ENCODE results near the gene CCDC149.

Gene CCDC149

DNA sequence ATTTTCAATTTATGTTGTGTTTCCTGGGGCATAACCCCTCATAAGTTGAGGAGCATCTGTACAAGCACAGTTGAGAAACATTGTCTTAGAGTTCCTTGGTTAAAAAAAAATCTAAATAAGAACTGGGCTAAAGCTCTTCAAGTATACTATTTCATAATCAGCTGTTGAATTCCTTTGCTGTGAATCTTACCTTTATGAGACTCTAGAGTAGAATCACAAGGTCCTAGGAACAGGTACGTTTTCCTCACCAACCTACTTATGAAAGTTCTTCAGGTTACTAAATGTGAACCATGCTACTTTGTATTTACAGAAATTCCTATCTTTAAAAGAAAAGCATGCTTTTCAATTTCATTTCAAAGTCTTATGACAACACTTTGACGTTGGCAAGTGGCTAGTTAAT, 138.4 kb downstream of the CCDC149 start:
- DNase-seq = no peak
- Histone ChIP-seq H3K4me3 (ENCODE audit: insufficient read depth, low read depth, low read length, poor library complexity, severe bottlenecking) (no peak overlapping the region), H3K27ac (ENCODE audit: insufficient read depth, low read length, poor library complexity, severe bottlenecking) (no peak overlapping the region), H3K27me3 (replicated peaks; ENCODE audit: control insufficient read depth, insufficient read depth, low read length, poor library complexity, severe bottlenecking) (no peaks in the 10 kb centered on the region), H3K4me1 (ENCODE audit: control insufficient read depth, insufficient read depth, low read length, poor library complexity, severe bottlenecking) (no peaks in the 10 kb centered on the region), H3K36me3 (ENCODE audit: control insufficient read depth, insufficient read depth, low read length) (no peaks in the 10 kb centered on the region), H3K9me3 (ENCODE audit: control insufficient read depth, low read length) (no peaks in the 10 kb centered on the region)

DNA sequence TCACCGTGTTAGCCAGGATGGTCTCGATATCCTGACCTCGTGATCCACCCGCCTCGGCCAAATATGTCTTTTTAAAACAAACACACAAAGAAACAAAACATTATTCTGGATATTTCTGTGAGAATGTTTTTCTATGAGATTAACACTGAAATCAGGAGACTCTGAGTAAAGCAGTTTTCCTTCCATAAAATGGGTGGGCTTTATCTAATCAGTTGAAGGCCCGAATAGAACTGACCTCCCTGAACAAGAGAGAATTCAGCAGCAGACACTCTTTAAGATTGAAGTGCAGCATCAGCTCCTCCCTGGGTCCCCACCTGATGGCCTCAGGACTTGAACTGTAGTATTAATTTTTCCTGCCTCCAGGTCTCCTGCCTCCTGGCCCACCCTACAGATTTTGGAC, 139.9 kb downstream of the CCDC149 start:
- Histone ChIP-seq H3K9me3 (ENCODE audit: control insufficient read depth, low read length) (no peaks in the 10 kb centered on the region), H3K27me3 (replicated peaks; ENCODE audit: control insufficient read depth, insufficient read depth, low read length, poor library complexity, severe bottlenecking) (no peaks in the 10 kb centered on the region), H3K27ac (ENCODE audit: insufficient read depth, low read length, poor library complexity, severe bottlenecking) (no peak overlapping the region), H3K4me3 (ENCODE audit: insufficient read depth, low read depth, low read length, poor library complexity, severe bottlenecking) (no peak overlapping the region), H3K4me1 (ENCODE audit: control insufficient read depth, insufficient read depth, low read length, poor library complexity, severe bottlenecking) (no peaks in the 10 kb centered on the region), H3K36me3 (ENCODE audit: control insufficient read depth, insufficient read depth, low read length) (no peaks in the 10 kb centered on the region)
- no peak for DNase-seq

DNA sequence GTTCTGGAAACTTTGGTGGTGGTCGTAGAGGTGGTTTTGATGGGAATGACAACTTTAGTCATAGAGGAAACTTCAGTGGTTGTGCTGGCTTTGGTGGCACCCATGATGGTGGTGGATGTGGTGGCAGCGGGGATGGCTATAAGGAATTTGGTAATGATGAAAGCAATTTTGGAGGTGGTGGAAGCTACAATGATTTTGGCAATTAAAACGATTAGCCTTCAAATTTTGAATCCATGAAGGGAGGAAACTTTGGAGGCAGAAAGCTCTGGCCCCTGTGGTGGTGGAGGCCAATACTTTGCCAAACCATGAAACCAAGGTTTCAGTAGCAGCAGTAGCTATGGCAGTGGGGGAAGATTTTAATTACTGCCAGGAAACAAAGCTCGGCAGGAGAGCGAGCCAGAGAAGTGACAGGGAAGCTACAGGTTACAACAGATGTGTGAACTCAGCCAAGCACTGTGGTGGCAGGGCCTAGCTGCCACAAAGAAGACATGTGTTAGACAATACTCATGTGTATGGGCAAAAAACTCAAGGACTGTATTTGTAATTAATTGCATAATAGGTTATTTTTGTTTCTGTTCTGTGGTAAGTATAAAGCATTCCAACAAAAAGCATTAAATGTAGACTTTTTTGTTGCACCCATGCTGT, 140.7 kb downstream of the CCDC149 start:
- Histone ChIP-seq H3K27me3 (replicated peaks; ENCODE audit: control insufficient read depth, insufficient read depth, low read length, poor library complexity, severe bottlenecking) (no peaks in the 10 kb centered on the region), H3K27ac (ENCODE audit: insufficient read depth, low read length, poor library complexity, severe bottlenecking) (no peak overlapping the region), H3K4me1 (ENCODE audit: control insufficient read depth, insufficient read depth, low read length, poor library complexity, severe bottlenecking) (no peaks in the 10 kb centered on the region), H3K36me3 (ENCODE audit: control insufficient read depth, insufficient read depth, low read length) (no peaks in the 10 kb centered on the region), H3K9me3 (ENCODE audit: control insufficient read depth, low read length) (no peaks in the 10 kb centered on the region), H3K4me3 (ENCODE audit: insufficient read depth, low read depth, low read length, poor library complexity, severe bottlenecking) (no peak overlapping the region)
- no peak for DNase-seq

DNA sequence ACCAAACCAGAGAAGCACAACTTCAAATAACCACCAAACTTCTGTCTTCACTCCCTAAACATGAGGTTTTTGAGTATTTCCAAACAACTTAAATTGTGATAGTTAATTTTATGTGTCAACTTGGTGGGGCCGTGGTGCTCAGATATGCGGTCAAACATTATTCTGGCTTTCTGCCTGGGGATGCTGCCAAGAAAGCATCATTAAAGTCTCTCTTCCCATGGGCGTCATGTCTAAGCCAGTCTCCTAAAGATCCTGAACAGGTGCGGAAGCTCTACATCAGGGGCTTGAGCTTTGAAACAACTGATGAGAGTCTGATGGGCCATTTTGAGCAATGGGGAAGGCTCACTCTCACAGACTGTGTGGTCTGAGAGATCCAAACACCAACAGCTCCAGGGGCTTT, 141.6 kb downstream of the CCDC149 start:
- no peak overlapping the region for H3K4me3 ChIP-seq (ENCODE audit: insufficient read depth, low read depth, low read length, poor library complexity, severe bottlenecking)
- no peaks in the 10 kb centered on the region for H3K9me3 ChIP-seq (ENCODE audit: control insufficient read depth, low read length)
- no peaks in the 10 kb centered on the region for H3K36me3 ChIP-seq (ENCODE audit: control insufficient read depth, insufficient read depth, low read length)
- H3K4me1 ChIP-seq (ENCODE audit: control insufficient read depth, insufficient read depth, low read length, poor library complexity, severe bottlenecking) = no peaks in the 10 kb centered on the region
- no peak overlapping the region for H3K27ac ChIP-seq (ENCODE audit: insufficient read depth, low read length, poor library complexity, severe bottlenecking)
- H3K27me3 ChIP-seq (replicated peaks; ENCODE audit: control insufficient read depth, insufficient read depth, low read length, poor library complexity, severe bottlenecking) = no peaks in the 10 kb centered on the region
- DNase-seq = no peak

DNA sequence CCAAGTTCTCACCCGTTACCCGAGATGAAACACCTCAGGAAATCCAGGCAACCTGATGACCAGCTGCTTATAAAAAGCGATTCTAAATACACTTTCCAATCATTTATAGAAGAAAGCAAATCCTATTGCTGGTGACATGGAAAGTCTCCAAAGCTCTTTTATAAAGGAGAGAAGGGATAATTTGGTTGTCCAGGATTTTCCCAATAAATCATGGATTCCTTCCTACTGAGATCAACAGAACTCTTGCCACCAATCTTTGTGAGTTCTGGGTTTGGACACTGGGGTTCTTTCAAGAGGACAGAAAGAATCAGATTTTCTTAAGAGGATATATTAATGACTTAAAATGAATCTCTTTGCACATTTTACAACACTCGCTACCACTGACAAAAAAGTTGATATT, 142.2 kb downstream of the CCDC149 start:
- Histone ChIP-seq H3K9me3 (ENCODE audit: control insufficient read depth, low read length) (no peaks in the 10 kb centered on the region), H3K27ac (ENCODE audit: insufficient read depth, low read length, poor library complexity, severe bottlenecking) (no peak overlapping the region), H3K4me3 (ENCODE audit: insufficient read depth, low read depth, low read length, poor library complexity, severe bottlenecking) (no peak overlapping the region), H3K27me3 (replicated peaks; ENCODE audit: control insufficient read depth, insufficient read depth, low read length, poor library complexity, severe bottlenecking) (no peaks in the 10 kb centered on the region), H3K36me3 (ENCODE audit: control insufficient read depth, insufficient read depth, low read length) (no peaks in the 10 kb centered on the region), H3K4me1 (ENCODE audit: control insufficient read depth, insufficient read depth, low read length, poor library complexity, severe bottlenecking) (no peaks in the 10 kb centered on the region)
- no peak for DNase-seq

DNA sequence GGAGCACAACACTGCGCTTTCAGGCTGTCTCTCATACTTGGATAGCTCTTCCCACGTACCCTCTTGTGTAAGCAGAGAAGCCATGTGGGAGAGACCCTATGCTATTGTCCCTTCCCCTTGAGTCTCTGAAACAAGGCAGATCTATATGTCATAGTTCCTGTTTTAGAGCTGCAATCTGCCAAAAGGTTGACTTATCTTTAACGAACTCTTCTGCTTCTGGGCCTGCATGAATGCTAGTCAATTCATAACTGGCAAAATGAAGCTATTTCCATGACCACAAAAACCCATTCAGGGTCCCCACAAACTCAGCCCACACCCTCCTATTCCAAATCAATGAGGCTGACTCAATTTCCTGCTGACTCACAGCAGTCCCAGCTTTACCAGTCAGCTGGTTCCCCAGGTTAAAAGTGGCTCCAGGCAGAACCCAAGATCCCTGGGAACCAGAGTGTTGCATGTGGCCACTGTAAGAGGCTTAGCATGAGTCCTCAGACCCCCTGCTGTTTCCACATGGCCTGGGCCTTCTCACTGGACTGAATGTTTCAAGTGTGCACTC, 142.7 kb downstream of the CCDC149 start:
- Histone ChIP-seq H3K36me3 (ENCODE audit: control insufficient read depth, insufficient read depth, low read length) (no peaks in the 10 kb centered on the region), H3K27me3 (replicated peaks; ENCODE audit: control insufficient read depth, insufficient read depth, low read length, poor library complexity, severe bottlenecking) (no peaks in the 10 kb centered on the region), H3K27ac (ENCODE audit: insufficient read depth, low read length, poor library complexity, severe bottlenecking) (no peak overlapping the region), H3K4me3 (ENCODE audit: insufficient read depth, low read depth, low read length, poor library complexity, severe bottlenecking) (no peak overlapping the region), H3K9me3 (ENCODE audit: control insufficient read depth, low read length) (no peaks in the 10 kb centered on the region), H3K4me1 (ENCODE audit: control insufficient read depth, insufficient read depth, low read length, poor library complexity, severe bottlenecking) (no peaks in the 10 kb centered on the region)
- DNase-seq = no peak

DNA sequence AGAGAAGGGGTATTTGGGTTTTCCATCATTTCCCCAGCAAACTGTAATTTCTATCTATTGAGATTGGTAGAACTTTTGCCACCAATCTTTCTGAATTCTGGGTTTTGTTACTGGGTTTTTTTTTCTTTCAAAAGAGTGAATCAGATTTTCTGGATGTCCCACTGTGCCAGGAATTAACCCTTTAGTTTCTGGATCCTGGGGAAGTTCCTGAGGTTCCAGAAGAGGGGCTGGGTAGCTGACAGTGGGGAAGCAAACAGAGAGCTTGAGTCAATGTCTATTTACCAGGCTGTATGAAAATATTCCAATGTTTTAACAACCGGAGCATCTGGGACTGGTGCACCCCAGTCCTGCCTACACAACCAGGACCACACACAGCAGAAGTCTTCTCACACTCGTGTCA, 143.3 kb downstream of the CCDC149 start:
- Histone ChIP-seq H3K27me3 (replicated peaks; ENCODE audit: control insufficient read depth, insufficient read depth, low read length, poor library complexity, severe bottlenecking) (no peaks in the 10 kb centered on the region), H3K4me1 (ENCODE audit: control insufficient read depth, insufficient read depth, low read length, poor library complexity, severe bottlenecking) (no peaks in the 10 kb centered on the region), H3K36me3 (ENCODE audit: control insufficient read depth, insufficient read depth, low read length) (no peaks in the 10 kb centered on the region), H3K9me3 (ENCODE audit: control insufficient read depth, low read length) (no peaks in the 10 kb centered on the region), H3K27ac (ENCODE audit: insufficient read depth, low read length, poor library complexity, severe bottlenecking) (no peak overlapping the region), H3K4me3 (ENCODE audit: insufficient read depth, low read depth, low read length, poor library complexity, severe bottlenecking) (no peak overlapping the region)
- DNase-seq = no peak

DNA sequence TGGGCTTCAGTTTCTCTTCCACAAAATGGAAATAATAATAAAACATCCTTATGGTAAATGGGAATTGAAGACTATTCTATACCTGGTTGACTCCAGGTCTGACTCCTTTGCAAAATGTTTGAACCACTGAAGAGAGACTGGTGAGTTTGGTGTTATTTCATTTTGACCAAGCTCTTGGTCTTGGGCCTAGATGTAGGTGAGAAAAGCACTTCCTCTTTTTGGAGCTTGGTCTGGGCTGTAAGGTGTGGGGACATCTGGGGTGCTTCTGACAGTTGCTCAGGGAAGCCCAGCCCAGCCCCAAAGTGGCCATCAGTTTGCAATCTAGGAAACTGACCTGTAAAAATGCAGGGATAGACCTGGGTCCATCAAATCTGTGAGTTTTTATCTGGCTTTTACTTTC, 144.2 kb downstream of the CCDC149 start:
- Histone ChIP-seq H3K27ac (ENCODE audit: insufficient read depth, low read length, poor library complexity, severe bottlenecking) (no peak overlapping the region), H3K4me3 (ENCODE audit: insufficient read depth, low read depth, low read length, poor library complexity, severe bottlenecking) (no peak overlapping the region), H3K36me3 (ENCODE audit: control insufficient read depth, insufficient read depth, low read length) (no peaks in the 10 kb centered on the region), H3K9me3 (ENCODE audit: control insufficient read depth, low read length) (no peaks in the 10 kb centered on the region), H3K4me1 (ENCODE audit: control insufficient read depth, insufficient read depth, low read length, poor library complexity, severe bottlenecking) (no peaks in the 10 kb centered on the region), H3K27me3 (replicated peaks; ENCODE audit: control insufficient read depth, insufficient read depth, low read length, poor library complexity, severe bottlenecking) (no peaks in the 10 kb centered on the region)
- no peak for DNase-seq

DNA sequence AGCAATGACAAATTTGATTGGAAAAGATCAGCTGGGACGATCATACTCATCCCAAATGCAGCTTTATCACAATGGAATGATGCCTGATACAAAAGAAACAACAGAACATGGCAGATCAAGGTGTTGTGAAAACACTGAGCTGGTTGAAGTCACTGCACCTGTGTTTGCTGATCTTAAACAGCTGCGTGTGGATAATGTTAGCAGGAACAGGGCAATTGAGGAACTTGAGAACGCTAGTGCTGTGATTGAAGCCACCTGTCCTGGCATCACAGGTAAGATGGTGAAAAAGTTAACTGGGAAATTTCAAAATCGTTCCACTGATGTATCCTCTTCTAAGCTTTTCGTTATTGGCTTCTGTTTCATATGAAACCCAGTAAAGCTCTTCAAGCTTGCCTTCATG, 144.8 kb downstream of the CCDC149 start:
- H3K4me3 ChIP-seq (ENCODE audit: insufficient read depth, low read depth, low read length, poor library complexity, severe bottlenecking) = no peak overlapping the region
- H3K9me3 ChIP-seq (ENCODE audit: control insufficient read depth, low read length) = no peaks in the 10 kb centered on the region
- no peak for DNase-seq
- no peaks in the 10 kb centered on the region for H3K36me3 ChIP-seq (ENCODE audit: control insufficient read depth, insufficient read depth, low read length)
- no peaks in the 10 kb centered on the region for H3K4me1 ChIP-seq (ENCODE audit: control insufficient read depth, insufficient read depth, low read length, poor library complexity, severe bottlenecking)
- H3K27me3 ChIP-seq (replicated peaks; ENCODE audit: control insufficient read depth, insufficient read depth, low read length, poor library complexity, severe bottlenecking) = no peaks in the 10 kb centered on the region
- H3K27ac ChIP-seq (ENCODE audit: insufficient read depth, low read length, poor library complexity, severe bottlenecking) = no peak overlapping the region

DNA sequence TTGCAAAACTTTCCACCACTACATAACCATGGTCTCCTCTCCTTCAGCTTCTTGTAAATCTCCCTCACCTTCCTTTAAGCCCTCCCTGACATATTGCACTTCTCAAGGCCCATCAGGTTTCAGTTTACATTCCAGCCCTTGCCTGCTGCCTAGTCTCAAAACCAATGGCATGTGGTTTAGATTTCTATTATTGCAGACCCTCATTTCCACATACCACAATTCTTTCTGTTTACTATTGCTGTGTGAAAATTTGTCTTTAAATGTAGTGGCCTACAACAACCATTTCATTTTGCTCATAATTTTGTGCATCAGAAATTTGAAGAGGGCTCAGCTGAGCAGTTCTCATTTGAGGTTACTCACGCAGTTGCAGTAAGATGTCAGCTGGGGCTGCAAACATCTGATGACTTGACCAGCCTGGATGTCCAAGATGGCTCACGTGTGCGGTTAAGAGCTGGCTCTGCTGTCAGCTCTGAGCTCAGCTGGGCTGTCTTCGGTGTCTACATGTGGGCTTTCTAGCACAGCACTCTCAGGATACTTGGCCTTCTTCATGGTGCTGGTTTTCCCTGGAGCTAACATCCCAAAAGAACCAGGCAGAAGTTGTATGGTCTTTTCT, 147.4 kb downstream of the CCDC149 start:
- H3K4me1 ChIP-seq (ENCODE audit: control insufficient read depth, insufficient read depth, low read length, poor library complexity, severe bottlenecking) = no peaks in the 10 kb centered on the region
- H3K4me3 ChIP-seq (ENCODE audit: insufficient read depth, low read depth, low read length, poor library complexity, severe bottlenecking) = no peak overlapping the region
- no peak overlapping the region for H3K27ac ChIP-seq (ENCODE audit: insufficient read depth, low read length, poor library complexity, severe bottlenecking)
- no peaks in the 10 kb centered on the region for H3K9me3 ChIP-seq (ENCODE audit: control insufficient read depth, low read length)
- DNase-seq = no peak
- H3K27me3 ChIP-seq (replicated peaks; ENCODE audit: control insufficient read depth, insufficient read depth, low read length, poor library complexity, severe bottlenecking) = no peaks in the 10 kb centered on the region
- H3K36me3 ChIP-seq (ENCODE audit: control insufficient read depth, insufficient read depth, low read length) = no peaks in the 10 kb centered on the region

All from effector memory CD4-positive, alpha-beta T cell (primary cell).